ENCODE results near the gene TMEM43.

Gene TMEM43

GRCh38 chr3:14122301-14122700 is 2.6 kb upstream of the TMEM43 start:
- DNase-seq, result no peak

GRCh38 chr3:14123308-14124222 is 1.3 kb upstream of the TMEM43 start:
- DNase-seq, result peak in 1 of 2 experiments; percentile 39

GRCh38 chr3:14124223-14124614 is 633 bp upstream of the TMEM43 start:
- peak; percentile 72 to 75 for DNase-seq

- peak; percentile 65 to 72 for DNase-seq
These were observed 553 bp downstream of the TMEM43 start for GRCh38 chr3:14125193-14126016.

GRCh38 chr3:14126017-14126886 is 1.4 kb downstream of the TMEM43 start:
- no peak for DNase-seq

GRCh38 chr3:14126887-14127505 is 2.1 kb downstream of the TMEM43 start:
- DNase-seq, result no peak

- DNase-seq, result no peak
These were observed 2.8 kb downstream of the TMEM43 start for GRCh38 chr3:14127516-14128161.

- no peak for DNase-seq
These were observed 3.9 kb downstream of the TMEM43 start for GRCh38 chr3:14128724-14129123.

GRCh38 chr3:14129296-14129695 is 4.4 kb downstream of the TMEM43 start:
- DNase-seq, result no peak

- DNase-seq, result no peak
These were observed 5.4 kb downstream of the TMEM43 start for GRCh38 chr3:14130230-14130629.

GRCh38 chr3:14130707-14131106 is 5.9 kb downstream of the TMEM43 start:
- no peak for DNase-seq

- DNase-seq, result no peak
These were observed 6.3 kb downstream of the TMEM43 start for GRCh38 chr3:14131134-14131533.

GRCh38 chr3:14132120-14132519 is 7.3 kb downstream of the TMEM43 start:
- DNase-seq, result no peak

- no peak for DNase-seq
These were observed 7.8 kb downstream of the TMEM43 start for GRCh38 chr3:14132689-14133088.

GRCh38 chr3:14133188-14133800 is 8.4 kb downstream of the TMEM43 start:
- no peak for DNase-seq

- DNase-seq, result no peak
These were observed 9.0 kb downstream of the TMEM43 start for GRCh38 chr3:14133876-14134275.

- DNase-seq, result no peak
These were observed 9.4 kb downstream of the TMEM43 start for GRCh38 chr3:14134291-14134690.

- DNase-seq, result no peak
These were observed 10.7 kb downstream of the TMEM43 start for GRCh38 chr3:14135581-14135980.

- no peak for DNase-seq
These were observed 12.2 kb downstream of the TMEM43 start for GRCh38 chr3:14137004-14137403.

GRCh38 chr3:14137445-14137844 is 12.6 kb downstream of the TMEM43 start:
- DNase-seq, result no peak

- no peak for DNase-seq
These were observed 13.4 kb downstream of the TMEM43 start for GRCh38 chr3:14138109-14138877.

All from activated T-cell treated with anti-CD3 and anti-CD28 coated beads, Interleukin-2, amount 50 U/mL, for 48 hours (primary cell).